Measurements from ENCODE around the gene MOXD1. TPM values are rescaled to one million over a fixed set of nuclear protein-coding genes. Genes with fewer than 3 reads are reported as not detected.

Gene MOXD1
- total and polyA plus RNA-seq, 2 experiments from 2014 or later = 9.0 to 16.8 TPM

DNA sequence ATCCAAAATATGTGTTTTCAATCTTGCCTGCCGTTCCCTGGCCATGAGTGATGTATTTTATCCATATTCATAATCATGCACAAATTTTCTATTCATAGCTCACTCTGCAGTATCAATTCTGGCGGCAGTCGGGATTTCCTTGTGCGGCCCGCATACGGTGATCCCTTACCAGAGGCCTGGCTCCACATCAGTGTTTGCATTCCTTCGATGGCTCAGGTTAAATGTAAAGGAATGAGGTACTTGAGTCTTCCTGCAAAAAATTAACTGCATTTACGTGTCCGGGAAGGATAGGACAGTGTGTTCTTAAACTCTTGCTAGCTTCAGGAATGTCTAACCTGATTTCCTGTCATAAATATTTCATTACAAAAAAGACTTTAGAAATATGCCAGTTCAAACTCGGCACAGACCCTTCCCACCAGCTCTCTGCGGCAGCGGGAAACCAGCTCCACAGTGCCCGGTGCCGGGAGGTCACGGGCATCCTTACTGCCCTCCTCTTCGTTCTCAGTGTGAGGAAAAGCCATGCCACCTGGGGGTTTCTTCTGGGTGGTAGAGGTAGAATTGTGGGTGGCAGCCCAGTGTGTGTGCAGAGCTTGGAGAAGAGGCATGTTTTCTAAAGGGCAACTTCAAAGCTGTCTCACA is 154.5 kb downstream of the MOXD1 start:
- Histone ChIP-seq H2AFZ (no peak overlapping the region), H3K27ac (no peak overlapping the region), H3K4me1 (ENCODE audit: insufficient read depth) (no peaks in the 10 kb centered on the region), H3K9me3 (ENCODE audit: low read depth) (no peaks in the 10 kb centered on the region), H3K4me3 (no peak overlapping the region), H3K4me2 (no peak overlapping the region), H3K36me3 (replicated peaks; ENCODE audit: insufficient read depth, low read depth) (no peaks in the 10 kb centered on the region), H4K20me1 (ENCODE audit: insufficient read depth, poor library complexity, severe bottlenecking) (no peaks in the 10 kb centered on the region), H3K79me2 (no peaks in the 10 kb centered on the region), H3K27me3 (no peaks in the 10 kb centered on the region), H3K9me2 (replicated peaks; ENCODE audit: insufficient read depth) (no peaks in the 10 kb centered on the region)
- 93% methylated on average over 16 of the region's 16 CpGs for WGBS (ENCODE audit: low lambda C conversion rate, missing lambda C conversion rate)
- DNase-seq (ENCODE audit: low spot score) = no peak
- TF ChIP-seq EZH2phosphoT487 (IDR thresholded peaks at IDR 0.05; ENCODE audit: low read depth, severe bottlenecking, unreplicated experiment) (no peak), EZH2 (IDR thresholded peaks at IDR 0.05; ENCODE audit: borderline replicate concordance) (no peak)
- TF ChIP-seq, protein P1, sequence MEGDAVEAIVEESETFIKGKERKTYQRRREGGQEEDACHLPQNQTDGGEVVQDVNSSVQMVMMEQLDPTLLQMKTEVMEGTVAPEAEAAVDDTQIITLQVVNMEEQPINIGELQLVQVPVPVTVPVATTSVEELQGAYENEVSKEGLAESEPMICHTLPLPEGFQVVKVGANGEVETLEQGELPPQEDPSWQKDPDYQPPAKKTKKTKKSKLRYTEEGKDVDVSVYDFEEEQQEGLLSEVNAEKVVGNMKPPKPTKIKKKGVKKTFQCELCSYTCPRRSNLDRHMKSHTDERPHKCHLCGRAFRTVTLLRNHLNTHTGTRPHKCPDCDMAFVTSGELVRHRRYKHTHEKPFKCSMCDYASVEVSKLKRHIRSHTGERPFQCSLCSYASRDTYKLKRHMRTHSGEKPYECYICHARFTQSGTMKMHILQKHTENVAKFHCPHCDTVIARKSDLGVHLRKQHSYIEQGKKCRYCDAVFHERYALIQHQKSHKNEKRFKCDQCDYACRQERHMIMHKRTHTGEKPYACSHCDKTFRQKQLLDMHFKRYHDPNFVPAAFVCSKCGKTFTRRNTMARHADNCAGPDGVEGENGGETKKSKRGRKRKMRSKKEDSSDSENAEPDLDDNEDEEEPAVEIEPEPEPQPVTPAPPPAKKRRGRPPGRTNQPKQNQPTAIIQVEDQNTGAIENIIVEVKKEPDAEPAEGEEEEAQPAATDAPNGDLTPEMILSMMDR (IDR thresholded peaks at IDR 0.05; ENCODE audit: poor library complexity) = no peak

DNA sequence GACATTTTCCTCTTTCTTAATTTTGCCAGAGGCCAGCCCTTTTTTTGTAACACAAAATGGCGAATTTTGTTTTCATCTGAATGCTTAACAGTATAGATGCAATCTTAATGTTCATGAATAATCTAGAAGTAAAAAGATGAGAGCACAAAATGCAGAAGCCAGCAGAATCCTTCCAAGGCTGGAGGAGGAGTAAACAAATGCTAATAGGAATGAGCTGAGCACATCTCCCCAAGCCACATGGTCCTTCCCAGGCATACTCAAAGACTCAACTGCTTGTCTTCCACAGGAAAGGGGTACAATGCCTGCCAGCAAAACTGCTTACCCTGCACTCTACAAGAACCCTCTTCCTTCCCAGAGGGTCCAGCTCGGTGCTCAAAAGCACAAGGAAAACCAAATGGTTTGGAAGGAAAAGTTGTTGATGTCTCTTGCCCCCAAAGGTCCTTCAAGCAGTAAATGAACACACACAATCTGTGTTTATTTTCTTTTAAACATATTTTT is 155.1 kb downstream of the MOXD1 start:
- H3K4me2 ChIP-seq = no peak overlapping the region
- H2AFZ ChIP-seq = no peak overlapping the region

More for the DNA sequence above, 155.1 kb downstream of the MOXD1 start:
- no peaks in the 10 kb centered on the region for H3K27me3 ChIP-seq
- WGBS (ENCODE audit: low lambda C conversion rate, missing lambda C conversion rate) = 97% methylated on average over 2 of the region's 2 CpGs
- H3K4me1 ChIP-seq (ENCODE audit: insufficient read depth) = no peaks in the 10 kb centered on the region
- H3K36me3 ChIP-seq (replicated peaks; ENCODE audit: insufficient read depth, low read depth) = no peaks in the 10 kb centered on the region
- no peaks in the 10 kb centered on the region for H3K79me2 ChIP-seq
- no peak overlapping the region for H3K4me3 ChIP-seq
- no peak for DNase-seq (ENCODE audit: low spot score)
- H4K20me1 ChIP-seq (ENCODE audit: insufficient read depth, poor library complexity, severe bottlenecking) = no peaks in the 10 kb centered on the region
- H3K9me2 ChIP-seq (replicated peaks; ENCODE audit: insufficient read depth) = no peaks in the 10 kb centered on the region
- TF ChIP-seq, protein P1 (IDR thresholded peaks at IDR 0.05; ENCODE audit: poor library complexity) = no peak
- no peak for TF ChIP-seq EZH2phosphoT487 (IDR thresholded peaks at IDR 0.05; ENCODE audit: low read depth, severe bottlenecking, unreplicated experiment)
- H3K9me3 ChIP-seq (ENCODE audit: low read depth) = no peaks in the 10 kb centered on the region
- no peak overlapping the region for H3K27ac ChIP-seq

Other genes starting within 250 kb of the MOXD1 start
- 39.3 and 41.3 TPM in 2 replicates for gene STX7, start 111.6 kb upstream of the MOXD1 start, total RNA-seq
- gene STX7, start 111.6 kb upstream of the MOXD1 start, polyA plus RNA-seq = 38.4 and 42.0 TPM in 2 replicates
- not detected in 2 replicates for gene TAAR9, start 136.8 kb upstream of the MOXD1 start, total RNA-seq
- not detected in 2 replicates for gene TAAR9, start 136.8 kb upstream of the MOXD1 start, polyA plus RNA-seq
- gene TAAR8, start 151.2 kb upstream of the MOXD1 start, total RNA-seq = not detected in 2 replicates
- not detected in 2 replicates for gene TAAR8, start 151.2 kb upstream of the MOXD1 start, polyA plus RNA-seq
- not detected in 2 replicates for gene TAAR6, start 168.8 kb upstream of the MOXD1 start, total RNA-seq
- gene TAAR6, start 168.8 kb upstream of the MOXD1 start, polyA plus RNA-seq = not detected in 2 replicates
- gene TAAR5, start 188.3 kb upstream of the MOXD1 start, total RNA-seq = not detected in 2 replicates
- gene TAAR5, start 188.3 kb upstream of the MOXD1 start, polyA plus RNA-seq = not detected in 2 replicates
- not detected in 2 replicates for gene TAAR2, start 222.8 kb upstream of the MOXD1 start, total RNA-seq
- gene TAAR2, start 222.8 kb upstream of the MOXD1 start, polyA plus RNA-seq = not detected in 2 replicates

Measured in hepatocyte (in vitro differentiated cells).